Ascending aorta (tissue), 2 donors: ENCODE results near the gene CALHM5. TPM values are rescaled to one million over a fixed set of nuclear protein-coding genes. Genes with fewer than 3 reads are reported as not detected.

Experiments used
- DNase-seq, 2 donors: peaks; one replicate each; pipeline ENCODE4 v3.0.0-alpha.2; 2019; ENCODE audit warnings: low spot score in 2 of 2
- H3K27ac ChIP-seq, 2 donors: fragments of 200-600 bp; sonication (generic); one replicate each; pipeline ENCODE4 v1.5.1; 2016 to 2017; ENCODE audit warnings: mild to moderate bottlenecking in 1 of 2
- H3K27me3 ChIP-seq: fragments of 200-600 bp; sonication (generic); one replicate; pipeline ENCODE4 v1.5.1; 2017
- H3K36me3 ChIP-seq, 2 donors: fragments of 200-600 bp; sonication (generic); one replicate each; pipeline ENCODE4 v1.5.1; 2016
- H3K4me1 ChIP-seq, 2 donors: fragments of 200-600 bp; sonication (generic); one replicate each; pipeline ENCODE4 v1.5.1; 2016 to 2017; ENCODE audit warnings: mild to moderate bottlenecking in 1 of 2
- H3K4me3 ChIP-seq, 2 donors: fragments of 200-600 bp; sonication (generic); one replicate each; pipeline ENCODE4 v1.5.1; 2016 to 2017; ENCODE audit warnings: mild to moderate bottlenecking in 1 of 2
- H3K9me3 ChIP-seq, 2 donors: fragments of 200-600 bp; sonication (generic); one replicate each; pipeline ENCODE4 v1.5.1; 2016
- intact Hi-C: fragments of 100-400 bp; cut with DNase I; formaldehyde crosslinking; loops from one replicate; pipeline ENCODE4 v1.15.1; 2023
- total RNA-seq: library from RNA; depleted of rRNA; stranded (reverse); fragments of >200 nt; gene quantifications from one replicate; pipeline ENCODE4 v1.1.0, GENCODE V29; 2016
- TF ChIP-seq, protein P1 (sequence below), 3 experiments: fragments of 200-600 bp in 2 of 3; fragments of 450-650 bp in 1 of 3; sonication (generic) in 2 of 3; IDR thresholded peaks; one replicate each; pipeline ENCODE4 v1.5.1; 2016 to 2019; ENCODE audit warnings: antibody characterized with exemption in 3 of 3, mild to moderate bottlenecking in 1 of 3, moderate library complexity in 1 of 3

Gene CALHM5, protein sequence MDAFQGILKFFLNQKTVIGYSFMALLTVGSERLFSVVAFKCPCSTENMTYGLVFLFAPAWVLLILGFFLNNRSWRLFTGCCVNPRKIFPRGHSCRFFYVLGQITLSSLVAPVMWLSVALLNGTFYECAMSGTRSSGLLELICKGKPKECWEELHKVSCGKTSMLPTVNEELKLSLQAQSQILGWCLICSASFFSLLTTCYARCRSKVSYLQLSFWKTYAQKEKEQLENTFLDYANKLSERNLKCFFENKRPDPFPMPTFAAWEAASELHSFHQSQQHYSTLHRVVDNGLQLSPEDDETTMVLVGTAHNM
- 3.4 TPM for total RNA-seq

DNA sequence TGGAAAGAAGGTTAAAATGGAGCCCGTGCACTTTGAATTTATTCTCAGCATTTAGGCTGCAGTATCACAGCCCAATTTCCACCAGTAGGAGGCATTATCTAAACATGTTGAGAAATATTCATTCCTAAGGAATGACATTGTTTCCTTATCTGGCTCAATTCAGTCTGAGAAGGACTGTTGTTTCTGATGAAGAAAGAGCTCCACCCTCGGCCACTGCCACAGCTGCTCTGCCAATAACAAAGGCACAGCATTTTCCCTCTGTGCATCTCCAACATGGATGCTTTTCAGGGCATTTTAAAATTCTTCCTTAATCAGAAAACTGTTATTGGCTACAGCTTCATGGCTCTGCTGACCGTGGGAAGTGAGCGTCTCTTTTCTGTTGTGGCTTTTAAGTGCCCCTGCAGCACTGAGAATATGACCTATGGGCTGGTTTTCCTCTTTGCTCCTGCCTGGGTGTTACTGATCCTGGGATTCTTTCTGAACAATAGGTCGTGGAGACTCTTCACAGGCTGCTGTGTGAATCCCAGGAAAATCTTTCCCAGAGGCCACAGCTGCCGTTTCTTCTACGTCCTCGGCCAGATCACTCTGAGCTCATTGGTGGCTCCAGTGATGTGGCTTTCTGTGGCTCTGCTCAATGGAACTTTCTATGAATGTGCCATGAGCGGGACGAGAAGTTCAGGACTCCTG, at the start of gene CALHM5:
Gene CALHM5 (plus strand): TSS at position 216 of the 687 bp plus-strand sequence. CDS start 58 bp downstream, at position 274.
- Histone ChIP-seq H3K27me3 (no peaks in the 10 kb centered on the region), H3K36me3 (peaks cover 0 to 15% of the 10 kb centered on the region in 2 donors), H3K4me1 (peaks cover 0 to 2% of the 10 kb centered on the region in 2 donors), H3K27ac (peak within 1 kb of the TSS; percentile 92 to 93), H3K4me3 (peak within 1 kb of the TSS; percentile 58 to 69), H3K9me3 (no peaks in the 10 kb centered on the region)
- DNase-seq, result peak in 1 of 2 donors; percentile 81
- TF ChIP-seq, protein P1, sequence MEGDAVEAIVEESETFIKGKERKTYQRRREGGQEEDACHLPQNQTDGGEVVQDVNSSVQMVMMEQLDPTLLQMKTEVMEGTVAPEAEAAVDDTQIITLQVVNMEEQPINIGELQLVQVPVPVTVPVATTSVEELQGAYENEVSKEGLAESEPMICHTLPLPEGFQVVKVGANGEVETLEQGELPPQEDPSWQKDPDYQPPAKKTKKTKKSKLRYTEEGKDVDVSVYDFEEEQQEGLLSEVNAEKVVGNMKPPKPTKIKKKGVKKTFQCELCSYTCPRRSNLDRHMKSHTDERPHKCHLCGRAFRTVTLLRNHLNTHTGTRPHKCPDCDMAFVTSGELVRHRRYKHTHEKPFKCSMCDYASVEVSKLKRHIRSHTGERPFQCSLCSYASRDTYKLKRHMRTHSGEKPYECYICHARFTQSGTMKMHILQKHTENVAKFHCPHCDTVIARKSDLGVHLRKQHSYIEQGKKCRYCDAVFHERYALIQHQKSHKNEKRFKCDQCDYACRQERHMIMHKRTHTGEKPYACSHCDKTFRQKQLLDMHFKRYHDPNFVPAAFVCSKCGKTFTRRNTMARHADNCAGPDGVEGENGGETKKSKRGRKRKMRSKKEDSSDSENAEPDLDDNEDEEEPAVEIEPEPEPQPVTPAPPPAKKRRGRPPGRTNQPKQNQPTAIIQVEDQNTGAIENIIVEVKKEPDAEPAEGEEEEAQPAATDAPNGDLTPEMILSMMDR (IDR thresholded peaks at IDR 0.05), result peak; percentile 70 to 80 (median 76)
- intact Hi-C loops, result loop anchor here (1.0 to 5.0 kb wide), 4 partner anchors 21 to 231 kb away; partner anchors contain the start of genes DSE and RWDD1

DNA sequence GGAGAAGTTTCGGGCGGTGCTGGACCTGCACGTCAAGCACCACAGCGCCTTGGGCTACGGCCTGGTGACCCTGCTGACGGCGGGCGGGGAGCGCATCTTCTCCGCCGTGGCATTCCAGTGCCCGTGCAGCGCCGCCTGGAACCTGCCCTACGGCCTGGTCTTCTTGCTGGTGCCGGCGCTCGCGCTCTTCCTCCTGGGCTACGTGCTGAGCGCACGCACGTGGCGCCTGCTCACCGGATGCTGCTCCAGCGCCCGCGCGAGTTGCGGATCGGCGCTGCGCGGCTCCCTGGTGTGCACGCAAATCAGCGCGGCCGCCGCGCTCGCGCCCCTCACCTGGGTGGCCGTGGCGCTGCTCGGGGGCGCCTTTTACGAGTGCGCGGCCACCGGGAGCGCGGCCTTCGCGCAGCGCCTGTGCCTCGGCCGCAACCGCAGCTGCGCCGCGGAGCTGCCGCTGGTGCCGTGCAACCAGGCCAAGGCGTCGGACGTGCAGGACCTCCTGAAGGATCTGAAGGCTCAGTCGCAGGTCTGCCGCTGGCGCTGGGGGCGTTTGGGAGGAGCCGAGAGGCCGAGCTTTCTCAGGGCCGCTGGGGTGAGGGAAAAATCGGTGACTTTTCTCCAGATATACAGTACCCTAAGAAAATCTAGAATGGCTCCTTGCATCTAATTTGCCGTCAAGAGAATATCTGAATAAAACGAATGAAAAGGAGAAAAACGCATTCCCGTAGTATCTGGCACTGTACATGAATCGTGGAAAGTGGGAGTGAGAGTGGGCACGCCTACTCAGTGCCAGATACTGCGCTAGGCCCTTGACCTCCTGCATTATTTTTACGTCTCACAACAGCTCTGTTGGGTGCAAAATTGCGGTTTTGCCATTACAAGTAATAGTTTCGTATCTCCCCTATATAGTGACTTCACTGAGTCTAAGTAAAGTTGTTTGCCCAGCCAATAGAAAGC, 49.2 kb upstream of the CALHM5 start:
- H3K27ac ChIP-seq, result no peak overlapping the region

DNA sequence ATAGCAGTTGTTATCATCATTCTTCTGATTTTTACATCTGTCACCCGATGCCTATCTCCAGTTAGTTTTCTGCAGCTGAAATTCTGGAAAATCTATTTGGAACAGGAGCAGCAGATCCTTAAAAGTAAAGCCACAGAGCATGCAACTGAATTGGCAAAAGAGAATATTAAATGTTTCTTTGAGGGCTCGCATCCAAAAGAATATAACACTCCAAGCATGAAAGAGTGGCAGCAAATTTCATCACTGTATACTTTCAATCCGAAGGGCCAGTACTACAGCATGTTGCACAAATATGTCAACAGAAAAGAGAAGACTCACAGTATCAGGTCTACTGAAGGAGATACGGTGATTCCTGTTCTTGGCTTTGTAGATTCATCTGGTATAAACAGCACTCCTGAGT, 48.1 kb upstream of the CALHM5 start:
- DNase-seq, result no peak
- H3K4me3 ChIP-seq, result no peak overlapping the region
- intact Hi-C loops, result no loop called here
- TF ChIP-seq, protein P1 (IDR thresholded peaks at IDR 0.05), result no peak
- no peaks in the 10 kb centered on the region for H3K27me3 ChIP-seq
- H3K36me3 ChIP-seq, result no peaks in the 10 kb centered on the region
- H3K4me1 ChIP-seq, result peaks cover 0 to 2% of the 10 kb centered on the region in 2 donors
- H3K9me3 ChIP-seq, result no peaks in the 10 kb centered on the region
- no peak overlapping the region for H3K27ac ChIP-seq

More for the DNA sequence above, 49.2 kb upstream of the CALHM5 start:
- TF ChIP-seq, protein P1 (IDR thresholded peaks at IDR 0.05), result no peak
- DNase-seq, result peak in 1 of 2 donors; percentile 66
- peak overlapping the region; percentile 54 to 68 for H3K4me3 ChIP-seq
- intact Hi-C loops, result no loop called here
- peaks cover 0 to 2% of the 10 kb centered on the region in 2 donors for H3K4me1 ChIP-seq
- H3K27me3 ChIP-seq, result no peaks in the 10 kb centered on the region
- H3K36me3 ChIP-seq, result no peaks in the 10 kb centered on the region
- H3K9me3 ChIP-seq, result no peaks in the 10 kb centered on the region

DNA sequence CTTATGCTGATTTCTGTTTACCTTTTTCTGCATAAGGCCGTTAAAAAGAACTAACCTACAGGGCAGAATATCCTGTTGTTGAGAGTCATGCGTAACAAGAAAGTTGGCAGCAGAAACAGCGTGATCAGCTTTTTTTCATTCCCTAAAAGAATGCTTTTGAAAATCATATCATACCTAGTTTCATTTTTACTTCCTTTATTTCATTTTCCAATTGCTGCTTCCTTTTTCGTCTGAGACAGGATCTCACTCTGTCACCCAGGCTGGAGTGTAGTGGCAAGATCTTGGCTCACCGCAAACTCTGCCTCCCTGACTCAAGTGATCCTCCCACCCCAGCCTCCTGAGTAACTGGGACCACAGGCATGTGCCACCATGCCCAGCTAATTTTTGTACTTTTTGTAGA, 46.2 kb upstream of the CALHM5 start:
- Histone ChIP-seq H3K27ac (no peak overlapping the region), H3K9me3 (no peaks in the 10 kb centered on the region), H3K4me3 (no peak overlapping the region), H3K27me3 (no peaks in the 10 kb centered on the region), H3K4me1 (peaks cover 0 to 2% of the 10 kb centered on the region in 2 donors), H3K36me3 (no peaks in the 10 kb centered on the region)
- intact Hi-C loops, result no loop called here
- TF ChIP-seq, protein P1 (IDR thresholded peaks at IDR 0.05), result no peak
- DNase-seq, result no peak

DNA sequence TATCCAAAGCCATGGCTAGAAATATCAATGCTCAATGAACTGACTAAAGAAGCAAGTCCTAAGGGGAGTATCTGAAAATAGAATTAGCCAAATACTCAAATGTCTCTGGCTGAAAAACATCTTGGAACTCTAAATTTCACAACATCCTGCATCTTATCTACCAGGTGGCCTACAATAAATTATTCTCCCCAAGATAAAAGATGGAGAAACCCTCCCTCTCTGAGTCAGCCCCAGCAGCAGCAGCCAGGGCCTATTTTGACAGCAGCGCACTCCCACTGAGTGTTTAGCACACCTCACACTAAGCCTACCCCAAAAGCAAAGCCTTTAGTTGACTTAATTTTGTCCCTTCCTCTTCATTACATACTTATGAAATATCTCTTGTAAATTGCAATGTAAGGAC, 44.3 kb upstream of the CALHM5 start:
- H3K4me1 ChIP-seq, result peaks cover 0 to 2% of the 10 kb centered on the region in 2 donors
- intact Hi-C loops, result no loop called here
- TF ChIP-seq, protein P1 (IDR thresholded peaks at IDR 0.05), result no peak
- H3K4me3 ChIP-seq, result no peak overlapping the region
- H3K9me3 ChIP-seq, result no peaks in the 10 kb centered on the region
- no peaks in the 10 kb centered on the region for H3K36me3 ChIP-seq
- H3K27ac ChIP-seq, result no peak overlapping the region
- DNase-seq, result no peak
- no peaks in the 10 kb centered on the region for H3K27me3 ChIP-seq
